Stimulated activated naive CD8-positive, alpha-beta T cell treated with anti-CD3 and anti-CD28 coated beads, Interleukin-15, Interleukin-2, amounts not matched to agents 100 ng/mL and 50 ng/mL, for 24 hours (primary cell): Measurements from ENCODE around the gene EYS.

ENCODE experiments used
- H3K27ac Mint-ChIP-seq: one replicate; pipeline ENCODE4 v1.8.0; 2021; ENCODE audit warnings: mild to moderate bottlenecking, mixed read lengths
- H3K27me3 Mint-ChIP-seq: one replicate; pipeline ENCODE4 v1.8.0; 2021; ENCODE audit warnings: mixed read lengths
- H3K36me3 Mint-ChIP-seq: one replicate; pipeline ENCODE4 v1.8.0; 2021; ENCODE audit warnings: low read depth, mixed read lengths
- H3K4me1 Mint-ChIP-seq: one replicate; pipeline ENCODE4 v1.8.0; 2021; ENCODE audit warnings: low read depth, mixed read lengths
- H3K4me3 Mint-ChIP-seq: one replicate; pipeline ENCODE4 v1.8.0; 2021; ENCODE audit warnings: mild to moderate bottlenecking, mixed read lengths
- H3K9me3 Mint-ChIP-seq: one replicate; pipeline ENCODE4 v1.8.0; 2021; ENCODE audit warnings: mixed read lengths

Gene EYS

GRCh38 chr6:64213697-64214096 is 1493.3 kb downstream of the EYS start:
- H3K27ac Mint-ChIP-seq: no peak overlapping the region
- H3K27me3 Mint-ChIP-seq: no peaks in the 10 kb centered on the region
- no peaks in the 10 kb centered on the region for H3K36me3 Mint-ChIP-seq
- no peak overlapping the region for H3K4me3 Mint-ChIP-seq
- no peaks in the 10 kb centered on the region for H3K4me1 Mint-ChIP-seq
- H3K9me3 Mint-ChIP-seq: no peaks in the 10 kb centered on the region

- Mint-ChIP-seq H3K4me3 (no peak overlapping the region), H3K27me3 (no peaks in the 10 kb centered on the region), H3K4me1 (no peaks in the 10 kb centered on the region), H3K27ac (no peak overlapping the region), H3K9me3 (no peaks in the 10 kb centered on the region), H3K36me3 (no peaks in the 10 kb centered on the region)
These were observed 1509.8 kb downstream of the EYS start for GRCh38 chr6:64197246-64197645.

GRCh38 chr6:64186592-64186991 is 1520.4 kb downstream of the EYS start:
- H3K4me1 Mint-ChIP-seq: no peaks in the 10 kb centered on the region
- H3K27me3 Mint-ChIP-seq: no peaks in the 10 kb centered on the region
- H3K36me3 Mint-ChIP-seq: no peaks in the 10 kb centered on the region
- no peak overlapping the region for H3K27ac Mint-ChIP-seq
- H3K9me3 Mint-ChIP-seq: peaks cover 8% of the 10 kb centered on the region
- no peak overlapping the region for H3K4me3 Mint-ChIP-seq

- Mint-ChIP-seq H3K4me3 (no peak overlapping the region), H3K36me3 (no peaks in the 10 kb centered on the region), H3K4me1 (no peaks in the 10 kb centered on the region), H3K9me3 (peaks cover 8% of the 10 kb centered on the region), H3K27me3 (no peaks in the 10 kb centered on the region), H3K27ac (no peak overlapping the region)
These were observed 1521.4 kb downstream of the EYS start for GRCh38 chr6:64185621-64186020.

- Mint-ChIP-seq H3K9me3 (no peaks in the 10 kb centered on the region), H3K27me3 (no peaks in the 10 kb centered on the region), H3K4me3 (no peak overlapping the region), H3K36me3 (no peaks in the 10 kb centered on the region), H3K27ac (no peak overlapping the region), H3K4me1 (no peaks in the 10 kb centered on the region)
These were observed 1531.7 kb downstream of the EYS start for GRCh38 chr6:64175296-64175695.

GRCh38 chr6:64170316-64170715 is 1536.7 kb downstream of the EYS start:
- Mint-ChIP-seq H3K27ac (no peak overlapping the region), H3K4me1 (no peaks in the 10 kb centered on the region), H3K27me3 (no peaks in the 10 kb centered on the region), H3K36me3 (no peaks in the 10 kb centered on the region), H3K9me3 (no peaks in the 10 kb centered on the region), H3K4me3 (no peak overlapping the region)

- Mint-ChIP-seq H3K27me3 (no peaks in the 10 kb centered on the region), H3K9me3 (peaks cover 4% of the 10 kb centered on the region), H3K36me3 (no peaks in the 10 kb centered on the region), H3K27ac (no peak overlapping the region), H3K4me1 (no peaks in the 10 kb centered on the region), H3K4me3 (no peak overlapping the region)
These were observed 1546.5 kb downstream of the EYS start for GRCh38 chr6:64160486-64160885.

GRCh38 chr6:64155063-64155462 is 1552.0 kb downstream of the EYS start:
- Mint-ChIP-seq H3K4me1 (no peaks in the 10 kb centered on the region), H3K9me3 (peaks cover 4% of the 10 kb centered on the region), H3K27ac (no peak overlapping the region), H3K4me3 (no peak overlapping the region), H3K36me3 (no peaks in the 10 kb centered on the region), H3K27me3 (no peaks in the 10 kb centered on the region)

- H3K4me1 Mint-ChIP-seq: no peaks in the 10 kb centered on the region
- no peaks in the 10 kb centered on the region for H3K36me3 Mint-ChIP-seq
- H3K27ac Mint-ChIP-seq: no peak overlapping the region
- no peaks in the 10 kb centered on the region for H3K27me3 Mint-ChIP-seq
- no peak overlapping the region for H3K4me3 Mint-ChIP-seq
- peaks cover 12% of the 10 kb centered on the region for H3K9me3 Mint-ChIP-seq
These were observed 1560.2 kb downstream of the EYS start for GRCh38 chr6:64146876-64147275.

GRCh38 chr6:64146094-64146493 is 1560.9 kb downstream of the EYS start:
- H3K36me3 Mint-ChIP-seq: no peaks in the 10 kb centered on the region
- peaks cover 12% of the 10 kb centered on the region for H3K9me3 Mint-ChIP-seq
- no peaks in the 10 kb centered on the region for H3K4me1 Mint-ChIP-seq
- no peak overlapping the region for H3K4me3 Mint-ChIP-seq
- H3K27me3 Mint-ChIP-seq: no peaks in the 10 kb centered on the region
- no peak overlapping the region for H3K27ac Mint-ChIP-seq

GRCh38 chr6:64145658-64146057 is 1561.4 kb downstream of the EYS start:
- no peaks in the 10 kb centered on the region for H3K4me1 Mint-ChIP-seq

GRCh38 chr6:64143101-64143500 is 1563.9 kb downstream of the EYS start:
- H3K36me3 Mint-ChIP-seq: no peaks in the 10 kb centered on the region
- no peaks in the 10 kb centered on the region for H3K4me1 Mint-ChIP-seq
- H3K27ac Mint-ChIP-seq: no peak overlapping the region
- no peak overlapping the region for H3K4me3 Mint-ChIP-seq
- peaks cover 15% of the 10 kb centered on the region for H3K9me3 Mint-ChIP-seq
- no peaks in the 10 kb centered on the region for H3K27me3 Mint-ChIP-seq

More at GRCh38 chr6:64145658-64146057, 1561.4 kb downstream of the EYS start:
- H3K36me3 Mint-ChIP-seq: no peaks in the 10 kb centered on the region
- no peak overlapping the region for H3K27ac Mint-ChIP-seq
- H3K9me3 Mint-ChIP-seq: peaks cover 12% of the 10 kb centered on the region
- no peak overlapping the region for H3K4me3 Mint-ChIP-seq
- H3K27me3 Mint-ChIP-seq: no peaks in the 10 kb centered on the region

- Mint-ChIP-seq H3K9me3 (peaks cover 14% of the 10 kb centered on the region), H3K27ac (no peak overlapping the region), H3K27me3 (no peaks in the 10 kb centered on the region), H3K36me3 (no peaks in the 10 kb centered on the region), H3K4me1 (no peaks in the 10 kb centered on the region), H3K4me3 (no peak overlapping the region)
These were observed 1565.3 kb downstream of the EYS start for GRCh38 chr6:64141680-64142079.

- H3K9me3 Mint-ChIP-seq: peaks cover 7% of the 10 kb centered on the region
- no peaks in the 10 kb centered on the region for H3K36me3 Mint-ChIP-seq
- H3K4me1 Mint-ChIP-seq: no peaks in the 10 kb centered on the region
- H3K27ac Mint-ChIP-seq: no peak overlapping the region
- no peaks in the 10 kb centered on the region for H3K27me3 Mint-ChIP-seq
- H3K4me3 Mint-ChIP-seq: no peak overlapping the region
These were observed 1578.6 kb downstream of the EYS start for GRCh38 chr6:64128301-64129024.

- H3K9me3 Mint-ChIP-seq: peaks cover 7% of the 10 kb centered on the region
- no peaks in the 10 kb centered on the region for H3K36me3 Mint-ChIP-seq
- no peak overlapping the region for H3K27ac Mint-ChIP-seq
- H3K27me3 Mint-ChIP-seq: no peaks in the 10 kb centered on the region
- H3K4me1 Mint-ChIP-seq: no peaks in the 10 kb centered on the region
- no peak overlapping the region for H3K4me3 Mint-ChIP-seq
These were observed 1583.0 kb downstream of the EYS start for GRCh38 chr6:64123761-64124633.
